ENCODE measurements around the gene CFTR.

The CFTR gene

DNA sequence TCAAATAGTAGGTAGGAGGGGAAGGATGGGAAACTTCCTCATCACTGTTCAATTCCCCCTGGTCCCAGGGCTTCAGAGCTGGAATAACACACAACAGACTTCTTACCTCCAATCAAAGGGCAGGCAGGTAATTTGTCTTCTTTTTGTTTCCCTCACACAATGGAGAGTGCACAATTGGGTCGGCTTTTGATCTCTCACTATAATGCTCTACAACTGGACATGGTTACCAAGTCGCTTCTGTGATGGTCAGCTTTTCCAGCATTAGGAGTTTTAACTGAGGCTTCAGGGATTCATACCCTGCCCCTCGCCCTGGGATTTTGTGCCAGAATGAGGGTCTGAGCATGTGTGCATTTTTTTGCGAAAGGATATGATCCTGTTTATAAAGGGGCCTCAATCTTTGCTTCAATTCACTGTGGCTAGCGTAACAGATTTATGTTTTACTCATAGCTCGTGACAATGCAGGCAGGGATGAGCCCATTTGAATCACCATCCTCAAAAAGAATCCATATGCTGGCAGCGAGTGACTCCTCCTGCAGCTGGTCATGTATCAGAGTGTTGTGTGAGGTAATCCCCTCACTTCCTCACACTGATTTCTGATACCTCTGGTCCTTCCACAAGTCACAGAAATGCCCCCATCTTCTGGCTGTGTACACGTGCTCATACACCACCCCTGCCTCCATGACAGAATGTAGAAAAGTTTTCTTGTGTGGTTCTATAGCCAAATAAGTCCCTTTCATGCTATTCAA is 203.8 kb downstream of the CFTR start:
- no peaks in the 10 kb centered on the region for H3K36me3 ChIP-seq
- no peaks in the 10 kb centered on the region for H3K9me3 ChIP-seq (replicated peaks in 1 of 11)
- no peaks in the 10 kb centered on the region for H3K4me1 ChIP-seq
- no peak for TF ChIP-seq Cebpa-rat (IDR thresholded peaks at IDR 0.05)
- H3K27ac ChIP-seq = no peak overlapping the region
- no peaks in the 10 kb centered on the region for H3K27me3 ChIP-seq
- H3K4me2 ChIP-seq = no peak overlapping the region
- no peaks in the 10 kb centered on the region for H4K20me1 ChIP-seq
- no peak overlapping the region for H3K9ac ChIP-seq
- no peak overlapping the region for H3K4me3 ChIP-seq

DNA sequence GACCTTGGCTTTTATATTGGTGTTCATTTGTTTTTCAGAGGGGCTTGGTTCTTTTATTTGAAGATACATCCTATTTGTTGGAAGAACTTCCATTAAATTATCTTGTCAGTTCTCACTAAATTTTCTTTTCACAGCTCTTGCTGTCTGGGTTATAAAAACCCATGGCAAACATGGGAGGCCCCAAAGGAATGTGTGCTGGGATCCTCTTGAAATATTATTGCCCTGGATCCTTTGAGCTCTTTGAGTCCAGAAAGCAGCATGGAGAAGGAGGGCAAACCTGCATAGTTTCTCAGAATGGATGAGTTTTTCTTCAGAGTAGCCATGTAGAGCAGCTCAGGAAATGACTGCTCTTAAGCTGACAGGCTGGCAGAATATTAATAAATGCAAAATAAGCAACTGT is 206.0 kb downstream of the CFTR start:
- H3K27ac ChIP-seq = no peak overlapping the region
- H3K4me3 ChIP-seq = no peak overlapping the region
- H3K27me3 ChIP-seq = no peaks in the 10 kb centered on the region
- no peaks in the 10 kb centered on the region for H4K20me1 ChIP-seq
- H3K4me2 ChIP-seq = no peak overlapping the region
- TF ChIP-seq Cebpa-rat (IDR thresholded peaks at IDR 0.05) = no peak
- no peaks in the 10 kb centered on the region for H3K4me1 ChIP-seq
- no peak overlapping the region for H3K9ac ChIP-seq
- no peaks in the 10 kb centered on the region for H3K36me3 ChIP-seq
- H3K9me3 ChIP-seq (replicated peaks in 1 of 11) = no peaks in the 10 kb centered on the region

DNA sequence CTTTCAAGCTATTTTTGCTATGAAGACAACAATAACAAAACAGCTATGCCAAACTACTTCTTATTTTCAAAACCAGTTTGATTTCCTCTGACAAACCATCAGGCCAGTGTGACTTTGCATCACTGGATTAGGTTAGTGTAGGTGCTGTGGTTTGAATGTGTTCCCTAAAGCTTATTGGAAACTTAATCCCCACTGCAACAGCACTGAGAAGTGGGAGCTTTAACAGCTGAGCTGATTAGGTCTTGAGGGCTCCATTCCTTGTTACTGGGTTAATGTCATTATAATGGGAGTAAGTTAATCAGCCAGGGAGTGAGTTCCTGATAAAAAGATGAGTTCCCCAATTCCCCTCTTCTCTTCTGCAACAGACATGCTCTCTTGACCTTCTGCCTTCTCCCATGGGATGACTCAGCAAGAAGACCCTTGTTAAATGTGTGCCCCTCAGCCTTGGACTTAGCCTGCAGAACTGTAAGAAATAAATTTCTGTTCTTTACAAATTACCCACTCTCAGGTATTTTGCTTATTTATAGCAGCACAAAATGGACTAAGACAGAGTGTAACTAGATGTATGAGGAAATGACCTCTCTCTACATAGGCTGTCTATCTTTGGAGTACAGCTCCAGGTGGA is 206.6 kb downstream of the CFTR start:
- Histone ChIP-seq H3K4me3 (no peak overlapping the region), H3K36me3 (no peaks in the 10 kb centered on the region), H3K4me1 (no peaks in the 10 kb centered on the region), H3K4me2 (no peak overlapping the region), H4K20me1 (no peaks in the 10 kb centered on the region), H3K9me3 (replicated peaks in 1 of 11) (no peaks in the 10 kb centered on the region), H3K9ac (no peak overlapping the region), H3K27me3 (no peaks in the 10 kb centered on the region), H3K27ac (no peak overlapping the region)
- no peak for TF ChIP-seq Cebpa-rat (IDR thresholded peaks at IDR 0.05)

DNA sequence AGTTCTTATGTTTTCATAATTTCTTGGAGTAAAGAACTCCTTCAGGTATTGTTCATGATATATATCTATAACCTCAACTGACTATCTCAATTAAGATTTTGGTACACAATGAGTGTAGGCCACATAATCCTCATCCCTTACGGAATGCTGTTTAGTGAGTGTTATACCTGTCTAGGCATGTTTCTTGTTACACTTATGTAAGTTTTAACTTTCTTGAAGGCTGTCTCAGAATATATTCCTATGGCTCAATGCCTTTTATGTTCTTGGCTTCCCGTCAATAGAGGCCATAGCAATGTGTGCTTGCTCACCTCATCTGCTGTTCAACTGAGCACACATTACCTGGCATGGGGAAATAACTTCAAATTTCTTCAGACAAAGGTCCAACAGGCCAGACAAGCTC is 208.3 kb downstream of the CFTR start:
- H3K4me2 ChIP-seq = no peak overlapping the region
- H3K36me3 ChIP-seq = no peaks in the 10 kb centered on the region
- H3K4me3 ChIP-seq = no peak overlapping the region
- H3K27ac ChIP-seq = no peak overlapping the region
- no peaks in the 10 kb centered on the region for H3K4me1 ChIP-seq
- no peak for TF ChIP-seq Cebpa-rat (IDR thresholded peaks at IDR 0.05)
- no peaks in the 10 kb centered on the region for H3K27me3 ChIP-seq
- H4K20me1 ChIP-seq = no peaks in the 10 kb centered on the region
- H3K9ac ChIP-seq = no peak overlapping the region
- H3K9me3 ChIP-seq (replicated peaks in 1 of 11) = no peaks in the 10 kb centered on the region

DNA sequence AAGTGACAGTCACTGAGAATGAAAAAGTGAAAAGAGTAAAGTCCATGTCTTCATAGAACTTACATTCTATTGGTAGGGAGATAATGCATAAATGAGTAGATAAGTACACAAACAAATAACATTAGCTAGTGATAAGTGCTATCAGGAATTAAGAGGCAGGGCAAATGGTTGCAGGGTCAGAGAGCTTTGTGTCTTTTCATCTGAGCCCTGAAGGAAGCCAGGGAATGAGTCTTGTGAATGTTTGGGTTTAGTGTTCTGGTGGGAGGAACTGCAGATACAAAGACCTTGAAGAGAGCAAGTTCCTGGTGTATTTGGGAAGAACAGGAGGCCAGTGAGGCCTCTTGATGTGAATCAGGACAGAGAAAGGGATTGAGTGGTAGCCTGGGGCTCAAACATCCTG is 209.6 kb downstream of the CFTR start:
- H4K20me1 ChIP-seq = no peaks in the 10 kb centered on the region
- H3K4me3 ChIP-seq = no peak overlapping the region
- no peaks in the 10 kb centered on the region for H3K27me3 ChIP-seq
- H3K36me3 ChIP-seq = no peaks in the 10 kb centered on the region
- H3K4me2 ChIP-seq = no peak overlapping the region
- H3K27ac ChIP-seq = no peak overlapping the region
- no peaks in the 10 kb centered on the region for H3K9me3 ChIP-seq (replicated peaks in 1 of 11)
- H3K4me1 ChIP-seq = no peaks in the 10 kb centered on the region
- TF ChIP-seq Cebpa-rat (IDR thresholded peaks at IDR 0.05) = no peak
- no peak overlapping the region for H3K9ac ChIP-seq

DNA sequence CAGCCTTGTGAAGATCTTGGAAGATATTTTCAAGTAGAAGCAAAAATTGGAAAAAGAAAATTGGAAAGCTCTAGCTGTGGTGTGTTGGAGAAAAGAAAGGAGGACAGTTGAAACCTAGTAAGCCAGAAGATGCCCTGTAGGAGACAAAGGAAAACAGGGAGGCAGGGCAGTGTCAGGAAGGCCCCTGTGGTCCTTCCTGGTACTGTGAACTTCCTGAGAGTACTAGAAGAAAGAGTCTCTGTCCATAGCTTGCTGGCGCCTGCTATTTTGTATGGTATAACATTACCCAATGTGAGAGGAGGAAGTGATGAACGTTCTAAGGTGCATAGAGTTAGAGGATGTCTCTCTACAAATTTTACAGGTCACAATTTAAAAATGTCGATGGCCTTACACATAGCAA is 210.3 kb downstream of the CFTR start:
- no peaks in the 10 kb centered on the region for H3K27me3 ChIP-seq
- TF ChIP-seq Cebpa-rat (IDR thresholded peaks at IDR 0.05) = no peak

DNA sequence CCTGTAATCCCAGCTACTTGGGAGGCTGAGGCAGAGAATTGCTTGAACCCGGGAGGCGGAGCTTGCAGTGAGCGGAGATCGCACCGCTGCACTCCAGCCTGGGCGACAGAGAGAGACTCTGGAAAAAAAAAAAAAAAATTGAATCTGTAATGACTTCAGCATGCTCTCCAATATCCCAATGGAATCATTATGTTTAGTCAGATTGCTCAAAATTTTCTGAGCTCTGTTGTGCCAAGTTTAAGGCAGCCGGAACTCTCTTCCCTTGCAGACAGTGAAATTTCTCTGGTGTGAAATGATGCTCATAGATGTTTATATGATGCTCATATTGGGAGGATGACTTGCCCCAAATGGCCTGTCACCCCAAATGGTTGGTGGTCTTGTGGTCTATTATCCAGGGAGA is 212.5 kb downstream of the CFTR start:
- Histone ChIP-seq H3K4me1 (no peaks in the 10 kb centered on the region), H3K9ac (no peak overlapping the region), H3K27ac (no peak overlapping the region), H3K9me3 (replicated peaks in 1 of 11) (no peaks in the 10 kb centered on the region), H3K4me3 (no peak overlapping the region), H3K27me3 (no peaks in the 10 kb centered on the region), H4K20me1 (no peaks in the 10 kb centered on the region), H3K36me3 (no peaks in the 10 kb centered on the region), H3K4me2 (no peak overlapping the region)
- no peak for TF ChIP-seq Cebpa-rat (IDR thresholded peaks at IDR 0.05)

More for the DNA sequence above, 210.3 kb downstream of the CFTR start:
- Histone ChIP-seq H3K36me3 (no peaks in the 10 kb centered on the region), H3K4me1 (no peaks in the 10 kb centered on the region), H4K20me1 (no peaks in the 10 kb centered on the region), H3K27ac (no peak overlapping the region), H3K9ac (no peak overlapping the region), H3K4me2 (no peak overlapping the region), H3K9me3 (replicated peaks in 1 of 11) (no peaks in the 10 kb centered on the region), H3K4me3 (no peak overlapping the region)

DNA sequence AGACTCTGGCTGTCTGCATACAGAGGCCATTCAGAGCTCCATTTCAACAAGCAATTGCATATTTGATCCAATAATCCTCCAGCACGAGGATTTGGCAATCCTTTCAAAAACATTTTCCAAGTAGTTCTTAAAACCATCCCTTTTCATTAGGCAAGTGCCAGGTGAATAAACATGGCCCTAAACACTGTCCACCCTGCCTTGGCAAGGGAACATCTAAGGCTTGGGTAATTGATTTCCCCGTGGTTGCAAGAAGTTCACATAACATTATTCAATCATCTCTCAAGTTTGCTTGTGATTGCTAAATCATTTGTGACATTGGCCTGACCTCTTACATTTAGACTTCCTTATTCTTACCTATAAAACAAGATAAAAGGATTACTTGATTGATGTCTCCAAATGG is 218.2 kb downstream of the CFTR start:
- Histone ChIP-seq H3K4me1 (no peaks in the 10 kb centered on the region), H3K27me3 (no peaks in the 10 kb centered on the region), H3K9ac (no peak overlapping the region), H3K9me3 (replicated peaks in 1 of 11) (no peaks in the 10 kb centered on the region), H3K36me3 (no peaks in the 10 kb centered on the region), H3K27ac (no peak overlapping the region), H3K4me2 (no peak overlapping the region), H3K4me3 (no peak overlapping the region), H4K20me1 (no peaks in the 10 kb centered on the region)
- no peak for TF ChIP-seq Cebpa-rat (IDR thresholded peaks at IDR 0.05)

DNA sequence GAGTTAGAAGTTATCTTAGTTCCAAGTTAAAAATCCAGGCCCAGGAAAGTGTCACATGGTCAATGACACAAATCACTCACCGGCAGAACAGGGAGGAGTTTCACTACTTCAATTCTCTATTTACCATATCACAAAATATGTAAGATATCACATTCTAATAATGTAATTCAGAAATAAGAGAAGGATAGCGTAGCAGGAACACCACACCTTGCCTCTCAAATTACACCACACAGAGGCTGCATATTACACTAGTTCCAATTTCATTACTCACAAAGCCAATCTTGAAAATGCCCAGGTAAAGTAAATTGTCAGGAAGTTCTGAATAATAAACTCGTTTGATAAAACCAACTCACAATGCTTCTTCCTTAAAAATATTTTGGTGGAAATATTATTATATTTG is 224.2 kb downstream of the CFTR start:
- no peaks in the 10 kb centered on the region for H4K20me1 ChIP-seq
- no peaks in the 10 kb centered on the region for H3K36me3 ChIP-seq
- no peak overlapping the region for H3K27ac ChIP-seq
- H3K4me1 ChIP-seq = no peaks in the 10 kb centered on the region
- no peak overlapping the region for H3K9ac ChIP-seq
- H3K4me2 ChIP-seq = no peak overlapping the region
- no peaks in the 10 kb centered on the region; a peak in 1 of 22 replicates for H3K9me3 ChIP-seq (replicated peaks in 1 of 11)
- H3K27me3 ChIP-seq = no peaks in the 10 kb centered on the region
- no peak overlapping the region for H3K4me3 ChIP-seq
- no peak for TF ChIP-seq Cebpa-rat (IDR thresholded peaks at IDR 0.05)

DNA sequence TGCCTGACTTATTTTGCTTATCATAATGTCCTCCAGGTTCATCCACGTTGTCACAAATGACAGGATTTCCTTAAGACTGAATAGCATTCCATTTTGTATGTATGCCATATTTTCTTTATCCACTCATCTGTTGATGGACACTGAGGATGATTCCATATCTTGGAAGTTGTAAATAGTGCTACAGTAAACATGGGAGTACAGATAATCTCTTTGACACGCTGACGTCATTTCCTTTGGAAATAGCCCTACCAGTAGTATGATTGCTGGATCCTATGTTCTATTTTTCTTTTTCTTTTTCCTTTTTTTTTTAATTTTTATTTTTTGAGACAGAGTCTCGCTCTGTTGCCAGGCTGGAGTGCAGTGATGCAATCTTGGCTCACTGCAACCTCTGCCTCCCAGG is 225.8 kb downstream of the CFTR start:
- H3K9ac ChIP-seq = no peak overlapping the region
- no peak overlapping the region for H3K4me3 ChIP-seq
- no peaks in the 10 kb centered on the region for H4K20me1 ChIP-seq
- no peak for TF ChIP-seq Cebpa-rat (IDR thresholded peaks at IDR 0.05)
- no peaks in the 10 kb centered on the region for H3K4me1 ChIP-seq
- no peaks in the 10 kb centered on the region; a peak in 1 of 22 replicates for H3K9me3 ChIP-seq (replicated peaks in 1 of 11)
- H3K36me3 ChIP-seq = no peaks in the 10 kb centered on the region
- H3K27me3 ChIP-seq = no peaks in the 10 kb centered on the region
- H3K27ac ChIP-seq = no peak overlapping the region
- no peak overlapping the region for H3K4me2 ChIP-seq
